ENCODE results near the gene XXYLT1.

GRCh38 chr3:195116407-195117185 is 154.4 kb downstream of the XXYLT1 start:
- TF ChIP-seq DPF2 (IDR thresholded peaks at IDR 0.05) (no peak), RB1 (IDR thresholded peaks at IDR 0.05; ENCODE audit: borderline replicate concordance) (no peak), ZNF207 (IDR thresholded peaks at IDR 0.05; ENCODE audit: borderline replicate concordance) (no peak), SREBF1 (IDR thresholded peaks at IDR 0.05; ENCODE audit: low read length) (no peak), SP1 (IDR thresholded peaks at IDR 0.05; ENCODE audit: low read depth, low read length) (no peak), KLF5 (IDR thresholded peaks at IDR 0.05; ENCODE audit: partially characterized antibody) (no peak), ETV6 (conservative IDR thresholded peaks at IDR 0.05 in 1 of 2, IDR thresholded peaks at IDR 0.05 in 1 of 2; ENCODE audit: borderline replicate concordance in 1 of 2, low read depth in 1 of 2) (no peak), ZZZ3 (IDR thresholded peaks at IDR 0.05; ENCODE audit: control insufficient read depth, insufficient read length, low read depth) (no peak), CTCF (IDR thresholded peaks at IDR 0.05 in 2 of 3, conservative IDR thresholded peaks at IDR 0.05 in 1 of 3; ENCODE audit: control insufficient read depth in 2 of 3, extremely low read depth in 1 of 3, insufficient read depth in 1 of 3, low read depth in 3 of 3, low read length in 3 of 3) (no peak), EZH2 (IDR thresholded peaks at IDR 0.05; ENCODE audit: borderline replicate concordance, control insufficient read depth, low read depth, low read length) (no peak), HDAC2 (IDR thresholded peaks at IDR 0.05) (no peak), POLR2AphosphoS5 (IDR thresholded peaks at IDR 0.05; ENCODE audit: low read length) (no peak)
